HL-60 (cell line): ENCODE data around the gene TXN.
A peak's percentile ranks its signal among the peaks of the same experiment; 100 is the strongest.

Experiments used
- DNase-seq, 2 experiments: peaks; one replicate each; pipeline ENCODE4 v3.0.0-alpha.2; 2010 to 2020; ENCODE audit warnings: low read depth in 1 of 2, low spot score in 1 of 2
- H3K27ac ChIP-seq: fragments of 250-450 bp; sonication (Bioruptor Pico); replicated peaks from 2 replicates; pipeline ENCODE4 v1.5.1; 2020; ENCODE audit warnings: mild to moderate bottlenecking, moderate library complexity
- H3K27me3 ChIP-seq: fragments of 250-450 bp; sonication (Bioruptor Pico); 2 replicates; pipeline ENCODE4 v1.5.1; 2021; ENCODE audit warnings: mild to moderate bottlenecking, moderate library complexity; ENCODE audit not compliant: insufficient read depth, poor library complexity, severe bottlenecking
- H3K4me3 ChIP-seq: replicated peaks from 2 replicates; pipeline ENCODE4 v1.5.1; 2011; ENCODE audit warnings: mild to moderate bottlenecking, control low read depth, low read length; ENCODE audit not compliant: insufficient read depth
- GABPA ChIP-seq: IDR thresholded peaks from 2 replicates; pipeline ENCODE4 v1.6.1; 2012; ENCODE audit warnings: low read depth
- POLR2AphosphoS5 ChIP-seq: IDR thresholded peaks from 2 replicates; pipeline ENCODE4 v1.6.1; 2012; ENCODE audit warnings: low read depth
- SPI1 ChIP-seq: IDR thresholded peaks from 2 replicates; pipeline ENCODE4 v1.6.1; 2012; ENCODE audit warnings: low read depth, mild to moderate bottlenecking, borderline replicate concordance
- TF ChIP-seq, protein P1 (sequence below): IDR thresholded peaks from one replicate; pipeline ENCODE4 v1.5.1; 2011; ENCODE audit warnings: low read length, control low read depth, inconsistent platforms; ENCODE audit not compliant: insufficient read depth
- TF ChIP-seq, protein P2 (sequence below): IDR thresholded peaks from 2 replicates; pipeline ENCODE4 v1.6.1; 2012; ENCODE audit warnings: low read depth; ENCODE audit not compliant: insufficient replicate concordance

TXN gene

DNA sequence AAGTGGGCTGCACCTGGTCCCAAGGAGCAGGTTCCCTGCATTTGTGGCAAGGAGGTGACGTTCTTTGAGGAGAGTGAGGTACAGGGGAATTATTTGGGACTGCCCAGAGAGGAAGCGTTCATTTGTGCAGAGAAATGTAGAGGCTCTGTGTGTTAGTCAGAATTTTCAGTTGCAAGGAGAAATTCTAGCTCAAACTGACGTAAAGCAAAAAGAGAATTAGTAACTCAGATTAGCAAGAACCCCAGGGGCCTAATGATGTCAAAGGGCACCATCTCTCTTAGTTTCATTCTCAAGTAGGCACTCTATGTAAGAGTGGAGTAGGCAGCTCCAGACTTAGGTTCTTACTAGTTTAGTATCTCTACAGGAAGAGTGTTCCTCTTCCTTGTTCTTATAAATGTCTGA is 2.4 kb upstream of the TXN start:
- Histone ChIP-seq H3K4me3 (no peak overlapping the region), H3K27me3 (no peaks in the 10 kb centered on the region), H3K27ac (peak overlapping the region; percentile 89; the same call in 1 of the 2 replicates)
- TF ChIP-seq, protein P1, sequence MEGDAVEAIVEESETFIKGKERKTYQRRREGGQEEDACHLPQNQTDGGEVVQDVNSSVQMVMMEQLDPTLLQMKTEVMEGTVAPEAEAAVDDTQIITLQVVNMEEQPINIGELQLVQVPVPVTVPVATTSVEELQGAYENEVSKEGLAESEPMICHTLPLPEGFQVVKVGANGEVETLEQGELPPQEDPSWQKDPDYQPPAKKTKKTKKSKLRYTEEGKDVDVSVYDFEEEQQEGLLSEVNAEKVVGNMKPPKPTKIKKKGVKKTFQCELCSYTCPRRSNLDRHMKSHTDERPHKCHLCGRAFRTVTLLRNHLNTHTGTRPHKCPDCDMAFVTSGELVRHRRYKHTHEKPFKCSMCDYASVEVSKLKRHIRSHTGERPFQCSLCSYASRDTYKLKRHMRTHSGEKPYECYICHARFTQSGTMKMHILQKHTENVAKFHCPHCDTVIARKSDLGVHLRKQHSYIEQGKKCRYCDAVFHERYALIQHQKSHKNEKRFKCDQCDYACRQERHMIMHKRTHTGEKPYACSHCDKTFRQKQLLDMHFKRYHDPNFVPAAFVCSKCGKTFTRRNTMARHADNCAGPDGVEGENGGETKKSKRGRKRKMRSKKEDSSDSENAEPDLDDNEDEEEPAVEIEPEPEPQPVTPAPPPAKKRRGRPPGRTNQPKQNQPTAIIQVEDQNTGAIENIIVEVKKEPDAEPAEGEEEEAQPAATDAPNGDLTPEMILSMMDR = no peak
- no peak for TF ChIP-seq SPI1
- TF ChIP-seq POLR2AphosphoS5 = no peak
- no peak for TF ChIP-seq GABPA
- TF ChIP-seq, protein P2, sequence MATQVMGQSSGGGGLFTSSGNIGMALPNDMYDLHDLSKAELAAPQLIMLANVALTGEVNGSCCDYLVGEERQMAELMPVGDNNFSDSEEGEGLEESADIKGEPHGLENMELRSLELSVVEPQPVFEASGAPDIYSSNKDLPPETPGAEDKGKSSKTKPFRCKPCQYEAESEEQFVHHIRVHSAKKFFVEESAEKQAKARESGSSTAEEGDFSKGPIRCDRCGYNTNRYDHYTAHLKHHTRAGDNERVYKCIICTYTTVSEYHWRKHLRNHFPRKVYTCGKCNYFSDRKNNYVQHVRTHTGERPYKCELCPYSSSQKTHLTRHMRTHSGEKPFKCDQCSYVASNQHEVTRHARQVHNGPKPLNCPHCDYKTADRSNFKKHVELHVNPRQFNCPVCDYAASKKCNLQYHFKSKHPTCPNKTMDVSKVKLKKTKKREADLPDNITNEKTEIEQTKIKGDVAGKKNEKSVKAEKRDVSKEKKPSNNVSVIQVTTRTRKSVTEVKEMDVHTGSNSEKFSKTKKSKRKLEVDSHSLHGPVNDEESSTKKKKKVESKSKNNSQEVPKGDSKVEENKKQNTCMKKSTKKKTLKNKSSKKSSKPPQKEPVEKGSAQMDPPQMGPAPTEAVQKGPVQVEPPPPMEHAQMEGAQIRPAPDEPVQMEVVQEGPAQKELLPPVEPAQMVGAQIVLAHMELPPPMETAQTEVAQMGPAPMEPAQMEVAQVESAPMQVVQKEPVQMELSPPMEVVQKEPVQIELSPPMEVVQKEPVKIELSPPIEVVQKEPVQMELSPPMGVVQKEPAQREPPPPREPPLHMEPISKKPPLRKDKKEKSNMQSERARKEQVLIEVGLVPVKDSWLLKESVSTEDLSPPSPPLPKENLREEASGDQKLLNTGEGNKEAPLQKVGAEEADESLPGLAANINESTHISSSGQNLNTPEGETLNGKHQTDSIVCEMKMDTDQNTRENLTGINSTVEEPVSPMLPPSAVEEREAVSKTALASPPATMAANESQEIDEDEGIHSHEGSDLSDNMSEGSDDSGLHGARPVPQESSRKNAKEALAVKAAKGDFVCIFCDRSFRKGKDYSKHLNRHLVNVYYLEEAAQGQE = no peak
- no peak for DNase-seq

DNA sequence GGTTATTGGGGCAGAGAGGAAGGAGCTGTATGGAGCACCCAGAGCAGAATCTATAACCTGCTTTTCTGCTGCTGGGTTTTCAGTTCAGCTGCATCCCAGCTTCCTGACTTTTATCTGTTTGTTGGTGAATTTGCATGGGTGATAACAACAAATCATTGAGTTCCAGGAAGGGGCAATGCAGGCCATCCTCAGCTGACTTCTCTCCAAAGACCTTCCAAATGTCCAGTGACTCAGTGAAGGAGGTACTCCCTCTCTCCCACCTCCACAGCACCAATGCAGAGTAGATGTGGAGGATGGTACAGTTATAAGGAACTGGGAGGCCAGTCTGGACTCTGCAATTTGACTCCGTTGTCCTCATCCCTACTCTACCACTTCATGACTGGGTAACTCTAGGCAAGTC is 1.6 kb upstream of the TXN start:
- Histone ChIP-seq H3K27me3 (no peaks in the 10 kb centered on the region), H3K4me3 (peak overlapping the region; percentile 88; the same call in 1 of the 2 replicates), H3K27ac (peak overlapping the region; percentile 89)
- DNase-seq = no peak
- TF ChIP-seq, protein P1 = no peak
- TF ChIP-seq, protein P2 = no peak
- no peak for TF ChIP-seq SPI1
- TF ChIP-seq GABPA = no peak
- TF ChIP-seq POLR2AphosphoS5 = no peak

GRCh38 chr9:110257097-110257841 is 962 bp upstream of the TXN start:
- H3K4me3 ChIP-seq = peak overlapping the region; percentile 88
- TF ChIP-seq, protein P1 = no peak
- TF ChIP-seq, protein P2 = peak; percentile 4
- TF ChIP-seq GABPA = no peak
- TF ChIP-seq POLR2AphosphoS5 = peak; percentile 13; the same call in 1 of the 2 replicates
- peak; percentile 37; the same call in 1 of the 2 replicates for TF ChIP-seq SPI1
- H3K27ac ChIP-seq = peak overlapping the region; percentile 89
- no peaks in the 10 kb centered on the region for H3K27me3 ChIP-seq
- DNase-seq = peak in 1 of 2 experiments; percentile 44
